Cerebellar nuclear complex (tissue), 1 donor: ENCODE measurements around the gene KAZN.

Source experiments
- DNase-seq, 2 experiments: peaks; one replicate each; lab custom pipeline; 2025; lab: John Stamatoyannopoulos, UW

Gene KAZN

DNA sequence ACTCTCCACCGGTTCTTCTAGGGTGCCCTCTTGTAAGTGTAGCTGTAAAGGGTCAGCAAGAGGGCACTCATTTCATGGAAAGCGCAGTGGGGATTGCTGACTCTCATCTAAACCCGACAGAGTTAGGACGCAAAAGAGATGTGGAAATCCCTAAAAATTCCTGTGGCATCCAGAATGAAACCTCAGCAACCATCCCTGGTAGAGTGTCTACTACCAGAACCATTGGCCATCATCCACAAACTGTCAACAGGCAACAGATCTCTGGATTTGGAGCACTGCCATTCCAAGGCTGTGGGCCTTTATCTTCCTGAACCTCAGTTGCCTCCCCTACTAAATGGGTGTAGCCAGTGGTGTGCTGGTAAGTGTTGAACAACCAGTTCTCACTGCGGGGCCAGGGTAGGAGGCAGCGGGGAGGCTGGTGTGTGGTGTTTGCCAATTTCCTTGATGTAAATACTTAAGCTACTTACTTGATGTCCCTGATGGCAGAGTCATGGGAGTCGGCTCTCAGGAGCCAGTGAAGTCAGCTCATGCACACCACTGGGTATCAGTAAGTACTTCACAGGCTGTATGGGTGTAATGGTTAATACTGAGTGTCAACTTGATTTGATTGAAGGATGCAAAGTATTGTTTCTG is 195.8 kb downstream of the KAZN start:
- DNase-seq, result no peak

DNA sequence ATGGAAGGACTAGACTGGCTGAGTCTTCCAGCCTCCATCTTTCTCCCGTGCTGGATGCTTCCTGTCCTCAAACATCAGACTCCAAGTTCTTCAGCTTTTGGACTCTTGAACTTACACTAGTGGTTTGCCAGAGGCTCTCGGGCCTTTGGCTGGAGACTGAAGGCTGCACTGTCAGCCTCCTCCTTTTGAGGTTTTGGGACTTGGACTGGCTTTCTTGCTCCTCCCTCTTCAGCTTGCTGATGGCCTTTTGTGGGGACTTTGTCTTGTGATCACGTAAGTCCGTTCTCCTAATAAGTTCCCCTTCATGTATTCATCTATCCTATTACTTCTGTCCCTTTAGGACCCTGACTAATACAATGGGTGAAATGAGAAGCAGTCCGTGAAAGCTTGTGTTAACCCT is 196.4 kb downstream of the KAZN start:
- no peak for DNase-seq

DNA sequence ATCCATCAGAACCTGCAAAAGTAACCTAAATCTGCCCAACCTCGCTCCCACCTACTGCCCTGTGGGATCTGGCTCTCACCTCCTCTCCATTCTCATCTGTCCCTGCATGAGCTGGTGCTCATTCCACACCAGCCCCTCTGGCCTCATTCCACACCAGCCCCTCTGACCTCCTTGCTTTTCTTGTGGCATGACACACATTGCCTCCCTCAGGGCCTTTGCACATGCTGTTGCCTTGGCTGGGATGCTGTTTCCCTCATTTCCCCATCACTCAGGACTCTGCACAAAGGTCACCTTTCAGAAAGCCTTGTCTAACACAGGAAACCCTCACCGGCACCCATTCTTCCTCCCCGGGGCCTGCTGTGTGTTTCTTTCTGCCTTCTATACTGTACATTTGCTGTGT is 197.1 kb downstream of the KAZN start:
- DNase-seq, result no peak

DNA sequence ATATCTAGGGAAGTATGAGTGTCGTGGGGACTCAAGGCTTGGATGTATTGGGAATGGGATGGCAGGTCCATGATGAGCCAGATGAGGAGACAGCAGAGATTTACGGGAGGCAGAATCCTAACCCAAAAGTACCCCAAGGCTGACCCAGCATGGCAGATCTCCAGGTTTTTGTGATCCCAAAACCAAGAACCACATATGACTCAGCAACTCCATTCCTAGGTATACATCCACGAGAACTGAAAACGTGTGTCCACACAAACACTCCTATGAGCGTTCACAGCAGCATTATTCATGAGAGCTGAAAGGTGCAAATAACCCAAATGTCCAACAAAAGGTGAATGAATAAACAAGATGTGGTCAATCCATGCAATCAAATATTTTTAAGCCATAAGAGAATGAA is 201.5 kb downstream of the KAZN start:
- no peak for DNase-seq

DNA sequence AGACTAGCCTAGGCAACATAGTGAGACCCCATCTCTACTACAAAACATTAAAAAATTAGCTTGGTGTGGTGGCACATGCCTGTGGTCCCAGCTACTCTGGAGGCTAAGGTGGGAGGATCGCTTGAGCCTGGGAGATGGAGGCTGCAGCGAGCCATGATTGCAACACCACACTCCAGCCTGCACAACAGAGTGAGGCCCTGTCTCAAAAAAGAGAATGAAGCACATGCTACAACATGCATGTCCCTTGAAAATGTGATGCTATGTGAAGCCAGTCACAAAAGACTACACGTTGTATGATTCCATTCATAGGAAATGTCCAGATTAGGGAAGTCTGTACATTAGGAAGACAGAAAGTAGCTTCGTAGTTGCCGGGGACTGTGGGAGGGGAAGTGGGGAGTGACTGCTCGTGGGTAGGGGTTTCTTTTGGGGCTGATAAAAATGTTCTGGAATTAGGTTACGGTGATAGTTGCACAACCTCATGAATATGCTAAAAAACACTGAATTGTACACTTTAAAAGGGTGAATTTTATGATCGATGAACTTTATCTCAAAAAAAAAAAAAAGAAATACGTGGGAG is 202.1 kb downstream of the KAZN start:
- DNase-seq, result no peak

DNA sequence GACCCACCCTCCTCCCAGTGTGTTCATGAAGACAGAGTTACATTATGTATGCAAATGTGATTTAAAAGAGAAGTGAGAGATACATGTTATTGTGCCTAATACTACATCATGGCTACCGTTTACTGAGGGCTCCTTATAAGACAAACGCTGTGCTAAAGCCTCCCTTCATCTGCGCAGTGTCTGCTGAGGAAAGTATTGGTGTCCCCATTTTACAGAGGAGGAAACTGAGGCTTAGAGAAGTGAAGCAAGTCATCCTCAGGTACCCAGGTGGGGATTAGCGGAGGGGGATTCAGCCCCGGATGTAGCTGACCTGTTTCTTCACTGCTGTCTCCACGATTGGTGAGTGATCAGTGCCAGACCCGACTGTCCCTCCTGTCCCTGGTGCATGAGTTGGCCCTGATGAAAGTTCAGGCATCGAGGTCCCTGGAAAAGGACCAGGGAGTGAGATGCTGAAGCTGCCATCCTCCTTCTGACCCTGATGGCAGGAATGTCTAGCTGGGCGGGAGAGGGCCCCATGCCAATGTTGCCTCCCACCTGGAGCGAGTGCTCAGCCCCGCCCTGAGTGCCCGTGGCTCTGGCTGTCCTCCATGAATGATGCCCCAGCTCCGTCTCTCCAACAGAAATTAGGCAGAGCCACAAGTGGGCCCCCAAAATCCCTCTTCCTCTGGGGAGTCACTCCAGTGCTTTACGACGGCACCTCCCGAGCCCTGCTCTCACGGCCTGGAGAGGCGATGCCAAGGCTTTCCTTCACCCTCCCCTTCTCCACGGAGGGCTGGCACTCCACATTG is 204.7 kb downstream of the KAZN start:
- no peak for DNase-seq

DNA sequence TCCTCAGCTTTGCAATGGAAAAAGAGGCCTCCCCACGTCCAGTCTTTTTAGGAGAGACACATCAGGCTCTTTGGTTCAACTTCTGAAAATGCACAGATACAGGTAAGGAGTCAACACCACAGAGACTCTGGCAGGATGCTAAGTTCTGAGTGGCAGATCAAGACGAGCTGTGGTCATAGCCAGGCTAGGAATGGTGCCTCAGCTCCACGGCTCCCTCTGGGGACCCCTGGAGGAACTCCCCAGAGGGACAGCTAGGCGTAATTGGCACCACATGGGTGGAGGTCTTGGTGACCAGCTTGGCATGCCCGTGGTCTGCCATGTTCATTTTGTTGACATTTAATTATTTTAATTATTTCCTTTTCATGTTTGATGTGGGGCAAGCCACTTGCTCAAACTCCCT is 206.1 kb downstream of the KAZN start:
- no peak for DNase-seq

DNA sequence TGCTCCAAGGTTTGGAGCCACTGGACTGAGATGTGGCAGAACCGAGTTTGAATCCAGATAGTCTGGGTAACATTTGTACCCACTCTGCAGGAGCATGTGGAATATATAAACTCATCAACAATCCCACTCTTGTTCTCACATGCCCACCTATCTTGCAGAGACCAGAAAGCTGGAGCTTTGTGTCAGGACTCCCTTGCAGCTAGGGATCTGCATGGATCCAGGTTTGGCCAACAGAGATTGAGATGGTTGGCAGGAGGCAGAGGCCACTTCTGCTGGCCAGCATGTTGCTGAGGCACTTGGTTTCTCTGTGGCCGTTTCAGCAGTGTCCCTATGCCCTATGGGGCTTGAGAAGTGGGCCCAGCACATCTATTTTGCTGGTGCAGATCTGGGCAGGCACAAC is 208.3 kb downstream of the KAZN start:
- DNase-seq, result no peak

DNA sequence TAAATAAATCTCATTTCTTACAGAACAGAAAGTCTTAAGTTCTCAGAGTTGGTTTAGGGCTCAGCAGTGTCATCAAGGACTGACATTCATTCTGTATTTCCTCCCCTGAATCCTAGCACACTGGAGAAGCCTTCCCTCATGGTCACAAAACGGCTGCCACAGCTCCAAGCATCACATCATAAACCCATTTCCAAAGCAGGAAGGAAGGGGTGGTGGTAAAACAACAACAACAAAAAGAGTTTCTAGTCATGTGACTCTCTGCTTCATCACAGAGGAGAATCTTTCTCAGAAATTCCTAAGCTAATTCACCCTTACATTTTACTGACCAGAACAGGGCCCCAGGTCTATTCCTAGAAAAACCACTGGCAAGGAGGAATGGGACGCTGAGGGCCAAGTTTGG is 210.3 kb downstream of the KAZN start:
- DNase-seq, result no peak

DNA sequence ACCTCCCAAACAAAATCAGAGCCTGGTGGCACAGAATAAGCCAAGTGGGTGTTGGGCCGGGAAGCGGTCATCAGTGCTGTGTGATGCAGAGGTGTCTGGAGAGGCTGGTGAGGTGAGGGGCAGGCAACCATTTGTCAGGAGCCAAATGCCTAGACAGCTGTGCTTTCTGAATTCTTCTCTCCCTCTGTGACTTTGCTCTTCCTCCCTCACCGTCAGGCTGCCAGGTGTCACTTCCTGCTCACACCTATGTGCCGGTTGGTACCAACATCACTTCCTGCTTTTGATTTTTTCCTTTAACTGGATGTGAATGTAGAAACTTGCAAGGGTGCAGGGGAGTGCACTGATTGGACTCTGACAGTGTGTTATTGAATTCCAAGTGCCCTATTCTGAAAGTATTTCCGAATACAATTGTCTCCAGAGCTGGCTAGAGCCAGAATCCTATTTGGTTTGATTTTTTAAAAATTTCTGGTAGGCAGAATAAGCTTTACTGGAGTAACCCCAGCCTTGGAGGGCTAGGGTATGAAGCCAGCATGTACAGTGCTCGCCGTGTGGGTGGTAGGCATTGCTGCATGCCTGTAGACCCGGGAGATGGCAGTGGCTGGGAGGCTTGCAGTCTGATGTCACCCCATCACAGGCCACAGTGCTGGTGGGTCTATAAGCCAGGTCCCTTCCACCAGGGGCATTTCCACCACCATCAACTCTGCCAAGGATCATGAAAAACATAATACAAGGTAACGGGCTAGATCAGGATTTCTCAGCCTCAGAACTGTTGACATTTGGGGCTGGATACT is 210.9 kb downstream of the KAZN start:
- DNase-seq, result no peak

DNA sequence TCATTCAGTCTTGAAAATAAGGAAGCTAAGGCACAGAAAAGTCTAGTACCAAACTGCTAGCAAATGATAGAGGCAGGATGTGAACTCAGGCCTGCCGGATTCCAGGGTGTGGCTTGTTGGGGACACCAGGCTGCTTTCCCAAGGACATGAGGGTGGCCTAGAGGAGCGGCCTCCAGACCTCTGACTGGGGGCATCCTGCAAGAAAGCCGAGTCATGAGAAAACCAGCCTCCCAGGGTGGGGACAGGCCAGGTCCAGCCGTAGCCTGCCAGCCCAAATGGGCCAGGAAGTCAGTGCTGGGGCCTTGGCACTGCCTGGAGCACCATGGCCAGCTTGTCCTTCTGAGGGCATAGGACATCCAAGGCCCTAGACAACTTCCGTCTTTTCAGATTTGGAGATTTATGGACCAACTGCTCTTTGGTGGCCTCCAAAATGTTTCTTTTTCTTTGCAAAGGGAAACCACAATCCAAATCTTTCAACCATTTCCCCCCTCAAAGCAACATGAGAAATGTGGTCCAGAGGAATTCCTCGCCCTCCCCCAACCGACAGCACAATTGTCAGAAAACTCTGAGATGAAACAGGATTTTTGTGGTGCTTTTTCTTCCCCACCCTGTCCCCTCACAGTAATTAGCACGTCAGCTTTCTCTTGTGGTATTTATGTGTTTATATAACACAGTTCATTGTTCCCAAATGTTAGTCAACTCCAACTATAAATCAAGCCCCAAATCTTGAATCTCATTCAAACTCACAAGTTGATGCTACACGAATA is 212.3 kb downstream of the KAZN start:
- DNase-seq, result no peak

DNA sequence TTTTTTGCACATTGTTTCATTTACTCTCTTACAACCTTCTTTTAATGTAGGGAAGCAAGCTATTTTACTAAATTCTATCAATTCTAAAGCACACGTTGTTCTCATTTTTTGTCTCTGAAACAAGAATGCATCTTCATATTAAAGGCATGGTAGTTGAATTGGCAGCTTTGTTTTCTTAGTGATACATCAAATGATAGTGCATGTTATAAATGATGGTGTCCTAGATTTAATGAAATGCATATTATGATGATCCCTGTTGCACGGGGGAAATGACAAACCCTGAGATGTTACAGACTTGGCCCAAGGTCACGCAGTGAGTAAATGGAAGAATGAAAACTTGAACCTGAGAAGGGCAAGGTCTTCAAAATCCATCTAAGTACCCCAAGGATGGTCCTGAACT is 213.1 kb downstream of the KAZN start:
- no peak for DNase-seq

DNA sequence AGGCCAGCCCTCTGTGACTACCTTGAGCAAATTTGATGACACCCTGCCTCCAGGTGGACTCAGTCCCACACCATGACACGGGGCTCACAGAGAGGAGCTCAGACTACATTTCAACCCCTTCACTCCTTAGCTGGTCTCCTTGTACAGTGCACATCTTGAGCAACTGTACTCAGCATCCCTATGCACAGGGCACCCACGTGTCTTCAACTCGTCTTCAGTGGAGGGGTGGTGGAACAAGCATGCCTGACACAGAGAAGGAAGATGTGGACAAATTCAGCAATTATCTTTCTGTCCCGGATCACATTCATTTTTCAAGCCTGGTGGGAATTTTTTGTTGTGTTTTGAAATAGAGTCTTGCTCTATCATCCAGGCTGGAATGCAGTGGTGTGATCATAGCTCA is 213.7 kb downstream of the KAZN start:
- no peak for DNase-seq

DNA sequence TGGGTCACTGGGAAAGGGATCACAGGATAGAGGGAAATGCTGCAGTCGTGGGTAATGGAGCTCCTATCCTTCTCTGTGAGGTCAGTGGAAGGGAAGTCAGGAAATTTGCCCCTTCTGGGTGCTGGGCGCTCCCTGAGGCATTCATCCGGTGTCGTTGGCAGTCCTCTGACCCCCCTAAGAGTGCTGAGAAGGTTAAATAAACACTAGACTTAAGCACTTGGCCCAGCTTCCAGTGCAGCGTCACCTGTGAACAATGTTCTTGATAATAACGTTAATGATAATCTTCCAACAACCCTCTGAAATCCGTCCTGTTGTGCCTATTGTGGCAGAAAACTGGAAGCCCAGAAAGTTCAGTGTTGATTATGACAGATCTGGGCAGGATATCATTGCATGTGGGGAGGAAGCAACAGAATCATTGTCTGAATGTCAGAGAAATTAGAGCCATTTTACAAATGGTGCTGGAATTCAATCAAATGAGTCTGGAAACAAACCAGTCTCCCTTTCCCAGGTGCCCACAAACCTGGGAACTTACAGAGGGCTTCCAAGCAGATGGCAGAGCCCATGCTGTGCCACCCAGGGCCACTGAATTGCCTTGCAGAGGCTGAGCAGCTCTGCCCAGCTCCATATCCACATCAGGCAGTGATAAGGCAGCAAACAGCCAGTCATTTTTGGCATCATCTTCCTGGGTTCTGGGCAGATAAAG is 216.8 kb downstream of the KAZN start:
- DNase-seq, result peak in 1 of 2 experiments; percentile 37

DNA sequence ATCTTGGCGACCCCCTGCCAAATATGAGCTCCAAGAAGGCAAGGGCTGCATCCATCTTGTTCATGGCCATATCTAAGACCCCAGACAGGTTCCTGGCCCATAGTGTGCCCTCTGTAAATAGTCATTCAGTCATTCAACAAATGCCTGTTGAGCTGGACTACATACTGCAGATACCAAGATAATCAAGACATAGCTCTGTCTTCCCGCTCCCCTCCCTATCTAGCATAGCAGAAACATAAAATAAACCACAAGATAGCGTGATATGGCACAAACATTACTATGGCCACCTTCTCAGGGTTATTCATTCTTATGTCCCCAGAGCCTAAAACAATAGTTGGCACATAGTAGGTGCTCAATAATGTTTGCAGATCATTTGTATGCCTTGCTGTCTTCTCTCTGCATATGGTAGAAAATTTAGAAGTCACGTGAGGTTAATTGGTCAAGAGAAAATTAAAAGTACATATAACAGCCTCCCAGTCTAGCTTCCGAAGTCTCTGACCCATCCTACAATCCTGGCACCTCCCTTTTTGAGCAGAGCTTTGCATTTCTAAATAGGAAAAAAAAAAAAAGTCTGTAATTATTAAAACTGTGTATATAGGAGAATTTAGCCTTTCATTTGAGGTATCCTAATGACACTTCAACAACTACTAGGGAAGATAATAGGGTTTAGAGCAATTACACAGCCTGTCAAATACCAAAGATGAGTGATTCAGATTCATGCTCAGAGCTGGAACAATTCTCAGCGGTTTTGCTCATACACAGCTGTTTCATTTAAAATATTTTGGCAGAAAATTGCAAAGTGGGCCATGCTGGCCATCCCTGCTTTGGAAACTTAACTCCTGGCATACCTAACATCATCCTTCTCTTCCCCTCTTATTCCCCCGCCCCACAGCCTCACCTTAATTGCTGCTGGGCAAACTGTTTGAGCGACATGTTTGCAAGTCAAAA is 219.0 kb downstream of the KAZN start:
- DNase-seq, result no peak

DNA sequence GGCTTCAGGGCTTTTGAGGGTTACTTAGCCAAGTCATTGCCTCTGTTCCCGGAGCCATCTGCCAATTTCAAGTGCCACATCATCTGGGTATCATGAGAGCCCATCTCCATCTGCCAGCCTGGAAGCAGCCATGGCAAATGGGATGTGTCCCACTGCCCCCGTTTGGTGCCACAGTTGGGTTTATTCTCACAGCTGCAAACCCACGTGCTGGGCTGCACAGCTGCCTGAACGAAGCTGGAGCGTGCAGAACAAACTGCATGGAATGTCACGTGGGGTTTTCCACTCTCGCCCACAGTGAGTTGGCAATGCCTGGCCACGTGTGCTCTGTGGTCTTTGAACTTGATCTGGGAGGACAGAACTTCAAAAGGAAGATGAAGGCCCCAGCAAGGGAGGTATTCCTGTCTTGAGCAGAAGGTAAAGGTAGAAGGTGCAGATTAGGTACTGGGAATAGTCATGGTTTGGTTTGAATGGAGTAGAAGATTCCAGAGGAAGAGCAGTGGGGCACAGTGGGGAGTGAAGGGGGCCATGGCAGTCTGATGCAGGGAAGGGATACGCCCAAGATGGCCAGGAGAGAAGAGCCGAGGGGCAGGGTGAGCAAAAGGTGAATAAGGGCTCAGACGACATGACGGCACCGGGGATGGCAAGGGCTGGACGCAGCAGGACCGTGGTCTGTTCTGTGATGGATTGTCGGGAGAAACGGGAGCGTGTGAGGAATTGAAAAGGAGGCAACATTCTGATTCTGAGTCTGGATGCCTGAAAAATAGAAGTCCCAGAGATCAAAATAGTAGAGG is 222.0 kb downstream of the KAZN start:
- no peak for DNase-seq

DNA sequence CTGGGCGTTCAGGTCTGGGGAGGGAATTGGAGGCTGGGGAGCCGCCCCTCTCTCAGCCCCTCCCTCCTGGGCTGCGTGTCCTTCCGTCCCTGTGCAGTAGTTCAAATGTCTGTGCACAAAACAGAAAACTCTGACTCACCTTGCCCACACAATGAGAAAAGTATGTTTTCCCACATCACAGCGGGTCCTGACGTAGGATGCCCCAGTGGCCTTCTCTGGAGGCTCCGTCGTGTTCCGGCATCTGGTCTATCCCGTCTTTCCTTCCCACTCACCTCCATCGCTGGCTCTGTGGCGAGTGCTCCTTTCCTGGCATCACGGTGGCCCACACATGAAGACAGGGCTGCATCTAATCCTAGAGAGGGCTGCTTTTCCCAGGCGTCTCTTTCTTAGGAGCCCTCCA is 224.0 kb downstream of the KAZN start:
- DNase-seq, result no peak

DNA sequence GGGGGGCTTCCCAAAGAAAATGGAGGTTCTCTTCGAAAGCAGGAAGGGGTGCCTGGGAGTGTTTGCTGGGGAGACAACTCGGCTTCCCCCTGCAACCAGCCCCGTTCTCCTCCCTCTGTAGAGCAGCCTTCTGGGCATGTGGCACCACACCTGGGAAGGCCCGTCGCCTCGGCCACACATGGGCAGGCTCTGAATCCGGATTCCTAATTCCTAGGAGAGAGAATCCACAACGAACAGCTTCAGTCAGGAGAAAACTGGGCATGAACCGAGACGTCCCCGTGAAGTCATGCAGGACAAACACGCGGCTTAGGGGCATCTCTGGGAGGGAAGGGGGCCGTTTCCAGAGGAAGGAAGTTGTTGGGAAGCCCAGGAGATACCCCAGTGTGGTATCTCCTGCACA is 224.5 kb downstream of the KAZN start:
- DNase-seq, result no peak

DNA sequence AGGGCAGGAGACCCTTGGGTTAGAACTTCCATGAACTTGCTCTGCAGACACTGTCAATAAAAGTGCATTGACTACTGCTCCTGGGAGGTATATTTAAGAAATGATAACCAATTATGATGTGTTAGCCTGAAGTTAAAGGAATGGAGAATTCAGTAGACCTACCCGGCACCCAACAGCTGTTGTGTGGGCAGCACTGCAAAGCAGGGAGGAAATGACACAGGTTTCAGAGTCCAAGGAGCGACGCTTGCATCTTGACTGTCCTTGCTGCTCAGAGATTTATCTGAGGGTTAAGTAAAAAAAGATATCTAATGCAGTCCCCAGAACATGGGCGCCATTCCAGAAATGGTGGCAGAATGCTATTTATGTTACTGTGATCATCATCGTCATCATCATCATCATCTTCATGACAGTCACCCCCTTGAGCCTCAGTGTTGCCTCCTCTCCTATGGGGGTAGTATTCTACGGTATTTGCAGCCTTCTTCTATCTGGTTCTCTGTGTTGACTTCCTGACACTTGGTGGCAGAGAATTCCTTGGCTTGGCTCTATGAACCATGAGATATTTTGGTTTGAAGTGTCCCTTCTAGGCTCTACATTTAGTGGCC is 225.9 kb downstream of the KAZN start:
- no peak for DNase-seq
